Activated CD4-positive, CD25-positive, alpha-beta regulatory T cell treated with anti-CD3 and anti-CD28 coated beads, Interleukin-2, amount 50 U/mL, for 16 hours (primary cell): ENCODE measurements around the gene IARS2.
"Not testable (repeated sequence)": the region's sequence is repeated elsewhere in the genome, so short reads cannot be mapped to it uniquely, and the experiment has no call there.

Experiments used
- DNase-seq: peaks from one replicate; pipeline ENCODE4 v3.0.0-alpha.2; 2020; ENCODE audit warnings: low read depth, low spot score

Gene IARS2

DNA sequence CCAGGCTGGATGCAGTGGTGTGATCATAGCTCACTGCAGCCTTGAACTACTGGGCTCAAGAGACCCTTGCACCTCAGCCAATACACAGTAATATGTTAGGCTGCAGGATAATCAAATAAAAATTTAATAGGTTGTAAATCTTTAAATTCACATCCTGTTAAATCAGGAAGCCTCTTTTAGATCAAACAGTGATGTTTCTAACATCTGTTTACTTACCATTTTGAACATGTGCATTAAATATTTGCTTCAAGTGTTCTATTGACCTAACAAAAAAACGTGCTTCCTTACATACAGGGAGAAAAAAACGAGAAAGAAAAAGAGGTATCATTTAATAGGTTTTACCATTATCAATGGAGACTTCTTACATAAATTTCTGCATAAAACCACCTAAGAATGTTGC is 70.6 kb downstream of the IARS2 start:
- DNase-seq = no peak

DNA sequence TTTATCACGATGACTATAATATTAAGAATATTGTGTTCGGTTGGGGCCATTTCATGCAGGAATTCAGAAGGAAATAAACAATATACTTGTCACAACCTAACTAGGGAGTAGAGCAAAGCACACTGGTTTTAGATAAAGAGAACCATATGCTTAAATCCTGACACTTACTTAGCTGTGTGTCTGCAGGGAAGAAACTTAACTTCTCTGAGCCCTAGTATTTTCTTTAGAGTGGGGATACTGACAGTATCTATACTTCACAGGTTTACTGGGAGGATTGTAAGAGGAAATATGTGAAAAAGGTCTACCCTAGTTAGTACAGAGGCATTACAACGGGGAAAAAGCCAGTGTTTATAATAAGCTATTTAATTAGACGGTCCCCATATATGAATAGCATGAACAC is 72.9 kb downstream of the IARS2 start:
- no peak for DNase-seq

DNA sequence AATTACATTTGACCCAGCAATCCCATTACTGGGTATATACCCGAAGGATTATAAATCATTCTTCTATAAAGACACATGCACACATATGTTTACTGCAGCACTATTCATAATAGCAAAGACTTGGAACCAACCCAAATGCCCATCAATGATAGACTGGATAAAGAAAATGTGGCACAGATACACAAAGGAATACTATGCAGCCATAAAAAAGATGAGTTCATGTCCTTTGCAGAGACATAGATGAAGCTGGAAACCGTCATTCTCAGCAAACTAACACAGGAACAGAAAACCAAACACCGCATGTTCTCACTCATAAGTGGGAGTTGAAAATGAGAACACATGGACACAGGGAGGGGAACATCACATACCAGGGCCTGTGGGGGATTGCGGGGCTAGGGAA is 76.0 kb downstream of the IARS2 start:
- DNase-seq = not testable (repeated sequence)

DNA sequence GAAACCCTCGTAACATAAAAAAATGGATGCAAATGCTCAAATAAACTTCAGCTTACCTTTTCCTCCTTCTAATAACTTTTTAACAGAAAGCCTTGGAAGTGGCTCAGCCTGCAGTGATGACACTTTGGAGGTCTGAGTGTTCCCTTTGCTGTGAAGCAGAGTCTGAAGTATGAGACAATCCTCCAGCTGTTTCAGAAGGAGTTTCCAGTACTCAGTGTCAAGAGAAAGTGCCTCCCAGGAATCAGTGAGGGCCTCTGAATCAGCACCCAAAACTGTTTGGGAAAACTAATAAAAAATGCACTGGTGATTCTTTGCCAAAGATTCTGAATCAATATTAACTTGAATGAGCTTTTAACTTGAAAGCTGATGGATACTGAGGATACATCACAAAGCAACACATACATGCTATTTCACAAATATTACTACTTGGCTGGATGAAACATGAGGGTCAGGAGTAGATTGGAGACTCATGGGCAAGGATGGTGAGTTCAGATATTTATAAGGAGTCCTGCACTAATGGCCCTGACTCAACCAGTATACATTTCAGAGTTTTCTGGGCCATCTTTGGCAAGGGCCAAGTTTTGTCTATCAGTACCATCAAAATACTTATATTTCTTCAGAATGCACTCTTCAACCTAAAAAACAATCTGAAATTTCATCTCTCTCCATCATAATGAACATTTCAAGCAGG is 77.0 kb downstream of the IARS2 start:
- DNase-seq = no peak

DNA sequence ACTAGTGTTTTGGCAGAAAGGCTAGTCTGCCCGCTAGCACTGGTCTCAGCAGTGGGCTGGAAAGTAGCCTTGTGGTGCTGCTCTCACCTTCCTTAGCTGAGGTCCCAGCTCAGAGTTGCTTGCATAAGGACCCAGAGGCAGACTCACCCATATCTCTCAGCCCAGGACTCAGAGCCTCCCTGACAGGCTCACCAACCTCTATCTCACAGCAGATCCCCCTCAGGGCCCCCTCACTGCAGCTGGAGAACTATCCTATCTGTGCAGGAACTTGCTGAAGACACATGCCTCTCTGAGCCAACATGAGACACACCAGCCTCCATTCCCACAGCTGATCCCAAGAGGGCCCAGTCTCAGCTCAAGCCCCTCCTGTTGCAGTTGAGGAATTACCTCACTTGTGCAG is 82.6 kb downstream of the IARS2 start:
- no peak for DNase-seq

DNA sequence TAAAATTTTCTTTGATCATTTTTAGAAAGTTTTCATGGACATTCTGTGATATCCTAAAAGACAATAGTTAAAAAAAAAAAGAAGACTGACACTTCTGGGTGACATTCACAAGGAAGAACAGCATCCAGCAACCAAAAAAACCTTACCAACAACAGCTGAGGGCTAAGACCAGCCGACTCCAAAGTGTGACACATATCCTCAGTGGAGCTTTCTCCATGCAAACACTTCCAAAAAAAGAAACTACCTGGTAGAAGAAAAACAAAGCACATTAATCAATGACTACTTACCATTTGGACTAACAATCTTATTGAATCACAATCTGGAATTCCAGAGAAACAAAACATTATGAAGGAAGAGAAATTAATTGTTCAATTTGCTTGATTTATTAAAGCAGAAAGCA is 88.2 kb downstream of the IARS2 start:
- no peak for DNase-seq

DNA sequence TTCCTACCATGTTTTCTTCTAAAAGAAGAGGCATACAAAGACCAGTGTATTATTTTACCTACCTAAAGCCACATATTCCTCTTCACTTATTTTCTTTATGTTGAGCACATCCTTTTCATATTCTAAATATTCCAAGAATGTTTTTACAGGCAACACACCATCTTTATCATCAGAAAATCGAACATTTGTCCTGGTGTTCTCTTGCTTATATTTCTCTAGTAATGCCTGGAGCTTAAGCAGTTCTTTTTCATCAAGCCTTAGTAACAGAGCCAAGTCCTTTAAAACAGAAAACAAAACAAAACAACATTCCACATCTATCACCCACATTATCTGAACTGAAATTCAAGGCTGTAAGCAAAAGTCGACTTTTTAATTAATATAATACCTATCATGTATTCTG is 88.7 kb downstream of the IARS2 start:
- no peak for DNase-seq

DNA sequence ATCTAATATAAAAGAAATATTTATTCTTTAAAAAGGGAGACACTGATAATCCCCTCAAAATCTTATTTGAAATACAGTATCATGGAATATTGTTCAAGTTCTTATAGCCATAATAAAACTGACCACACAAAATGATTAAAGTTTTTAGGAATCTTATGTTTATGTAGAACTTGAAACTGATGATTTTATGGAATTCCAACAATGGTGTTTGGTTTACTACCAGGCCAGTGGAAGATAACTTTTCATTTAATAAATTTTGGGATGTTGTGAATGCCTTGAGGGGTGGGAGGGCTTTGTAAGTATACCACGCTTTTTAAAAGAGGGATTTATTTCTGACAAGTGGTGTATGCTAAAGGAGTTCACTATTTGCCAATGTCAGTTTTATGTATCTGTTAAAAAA is 90.6 kb downstream of the IARS2 start:
- DNase-seq = no peak

DNA sequence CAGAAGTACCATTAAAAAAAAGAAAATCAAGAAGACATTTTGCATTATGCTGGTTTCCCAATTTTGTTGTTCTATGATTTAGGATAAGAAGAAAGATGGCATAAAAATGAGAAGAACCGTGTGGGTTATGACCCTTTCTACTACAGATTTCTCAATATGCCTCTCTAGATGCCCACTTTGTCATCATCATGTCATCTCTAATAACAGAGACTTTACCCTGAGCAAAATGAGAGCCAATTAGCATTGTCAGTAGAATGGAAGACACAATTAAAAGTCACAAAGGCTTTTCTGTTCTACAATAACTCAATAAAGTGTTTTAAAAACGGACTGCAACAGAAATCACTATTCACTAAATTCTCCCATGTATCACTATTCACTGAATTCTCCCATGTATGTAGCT is 92.8 kb downstream of the IARS2 start:
- no peak for DNase-seq

DNA sequence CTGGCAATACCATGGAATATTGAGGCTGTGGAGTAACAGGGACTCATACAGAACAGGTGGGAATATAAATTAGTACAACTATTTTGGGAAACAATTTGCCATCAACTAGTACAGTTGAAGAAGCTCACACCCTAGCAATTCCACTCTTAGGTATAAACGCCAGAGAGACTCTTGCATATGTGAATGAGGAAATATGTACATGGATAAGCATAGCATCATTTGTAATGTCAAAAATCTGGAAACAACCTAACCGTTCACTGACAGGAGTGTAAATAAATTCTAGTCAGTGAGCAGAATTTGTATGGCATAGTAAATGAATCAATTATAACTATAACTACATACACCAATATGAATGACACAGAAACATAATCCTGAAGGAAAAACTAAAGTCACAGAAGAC is 94.6 kb downstream of the IARS2 start:
- no peak for DNase-seq

DNA sequence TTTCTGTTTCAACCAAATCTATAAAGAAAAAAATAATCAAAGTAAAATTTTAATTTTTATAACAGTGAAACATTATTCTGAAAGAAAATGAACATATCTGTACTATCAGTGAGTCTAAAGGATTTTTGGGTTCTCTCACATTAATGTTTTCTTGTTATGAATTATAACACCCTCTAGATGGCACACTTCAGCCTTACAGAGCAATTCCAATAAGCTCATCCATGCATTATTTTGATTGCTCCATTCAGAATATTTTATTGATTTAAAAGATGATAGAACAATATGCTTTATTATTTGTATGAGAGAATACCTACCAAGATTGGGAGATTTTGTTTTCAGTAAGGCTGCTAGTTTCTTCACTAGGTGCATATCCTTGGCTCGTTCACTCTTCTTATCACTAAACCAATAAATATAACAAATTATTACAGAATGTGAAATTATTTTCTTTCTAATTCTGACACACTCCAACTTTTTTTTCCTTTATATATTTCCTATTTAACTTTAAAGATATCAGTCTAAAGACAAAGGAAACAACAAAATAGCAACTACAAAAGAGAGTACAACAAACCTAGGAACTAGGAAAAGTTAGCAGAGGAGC is 95.9 kb downstream of the IARS2 start:
- no peak for DNase-seq

DNA sequence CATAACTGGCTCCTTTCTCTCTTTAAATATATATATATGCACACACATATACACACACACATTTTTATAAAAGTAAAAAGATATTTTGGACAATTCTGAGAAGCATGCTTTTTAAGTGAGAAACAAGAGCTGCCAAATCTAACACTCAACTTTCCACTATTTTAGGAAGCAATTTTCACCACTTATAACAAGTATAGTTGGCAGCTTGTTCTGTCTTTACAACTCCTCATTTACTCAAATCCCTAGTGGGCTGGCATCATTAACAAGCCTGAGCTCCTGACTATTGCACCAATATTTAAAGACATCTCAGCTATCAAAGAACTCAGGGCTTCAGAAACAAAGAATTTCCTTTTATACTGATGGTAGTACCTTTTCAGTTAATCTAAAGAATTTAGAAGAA is 101.8 kb downstream of the IARS2 start:
- DNase-seq = no peak
